Fibroblast of skin of scalp (primary cell): Measurements from ENCODE around the gene SMIM11. TPM values are rescaled to one million over a fixed set of nuclear protein-coding genes. Genes with fewer than 3 reads are reported as not detected.
A peak's percentile ranks its signal among the peaks of the same experiment; 100 is the strongest.
"Not testable (repeated sequence)": the region's sequence is repeated elsewhere in the genome, so short reads cannot be mapped to it uniquely, and the experiment has no call there.

Source experiments
- DNase-seq: peaks from one replicate; pipeline ENCODE4 v3.0.0-alpha.2; 2013
- polyA plus RNA-seq, 2 experiments: library from polyadenylated mRNA; unstranded; fragments of 120-200 nt; gene quantifications; one replicate each; pipeline ENCODE4 v1.2.1, GENCODE V29; 2013; ENCODE audit not compliant: insufficient read length in 2 of 2

SMIM11 gene
- polyA plus RNA-seq (2013, experiment 1 of 2; ENCODE audit: insufficient read length): 15.1 TPM
- polyA plus RNA-seq (2013, experiment 2 of 2; ENCODE audit: insufficient read length): 0.78 TPM

- DNase-seq: not testable (repeated sequence)
Measured at GRCh38 chr21:34374940-34375618, at the start of gene SMIM11. SMIM11 (plus strand) TSS chr21:34375507; CDS start chr21:34379505, 3,998 bp downstream.

- DNase-seq: no peak
Measured at GRCh38 chr21:34330055-34330454, 45.3 kb upstream of the SMIM11 start.

- DNase-seq: no peak
Measured at GRCh38 chr21:34331726-34332125, 43.6 kb upstream of the SMIM11 start.

- no peak for DNase-seq
Measured at GRCh38 chr21:34332347-34332746, 43.0 kb upstream of the SMIM11 start.

- DNase-seq: peak; percentile 93
Measured at GRCh38 chr21:34333121-34333739, 42.1 kb upstream of the SMIM11 start.

- DNase-seq: peak; percentile 85
Measured at GRCh38 chr21:34335316-34335715, 40.0 kb upstream of the SMIM11 start.

- peak; percentile 48 for DNase-seq
Measured at GRCh38 chr21:34336245-34336644, 39.1 kb upstream of the SMIM11 start.

GRCh38 chr21:34336756-34337391, 38.4 kb upstream of the SMIM11 start:
- peak; percentile 57 for DNase-seq

GRCh38 chr21:34337741-34338140, 37.6 kb upstream of the SMIM11 start:
- DNase-seq: no peak

GRCh38 chr21:34338226-34338625, 37.1 kb upstream of the SMIM11 start:
- no peak for DNase-seq

- no peak for DNase-seq
Measured at GRCh38 chr21:34340061-34340460, 35.2 kb upstream of the SMIM11 start.

- DNase-seq: peak; percentile 23
Measured at GRCh38 chr21:34342476-34342875, 32.8 kb upstream of the SMIM11 start.

GRCh38 chr21:34343347-34343746, 32.0 kb upstream of the SMIM11 start:
- no peak for DNase-seq

- DNase-seq: no peak
Measured at GRCh38 chr21:34343838-34344381, 31.4 kb upstream of the SMIM11 start.

- no peak for DNase-seq
Measured at GRCh38 chr21:34344584-34344983, 30.7 kb upstream of the SMIM11 start.

GRCh38 chr21:34345091-34345871, 30.0 kb upstream of the SMIM11 start:
- peak; percentile 67 for DNase-seq

- DNase-seq: peak; percentile 46
Measured at GRCh38 chr21:34345892-34346291, 29.4 kb upstream of the SMIM11 start.

GRCh38 chr21:34348890-34349519, 26.3 kb upstream of the SMIM11 start:
- no peak for DNase-seq

- DNase-seq: peak; percentile 59
Measured at GRCh38 chr21:34351786-34352241, 23.5 kb upstream of the SMIM11 start.

- DNase-seq: no peak
Measured at GRCh38 chr21:34352556-34352955, 22.8 kb upstream of the SMIM11 start.

GRCh38 chr21:34353182-34353581, 22.1 kb upstream of the SMIM11 start:
- no peak for DNase-seq

GRCh38 chr21:34354836-34355235, 20.5 kb upstream of the SMIM11 start:
- DNase-seq: no peak
